GM23338 (cell line): ENCODE data around the gene UNC45B. TPM values are rescaled to one million over a fixed set of nuclear protein-coding genes. Genes with fewer than 3 reads are reported as not detected.

Experiments
- ATAC-seq: fragments of 200-7000 bp; cut with Tn5 transposase; 3 replicates; pipeline ENCODE4 v1.9.1; 2020
- DNase-seq: peaks from one replicate; pipeline ENCODE4 v3.0.0-alpha.2; 2015; ENCODE audit warnings: low spot score
- H2AFZ ChIP-seq: fragments of 200-600 bp; sonication (generic); 2 replicates; pipeline ENCODE4 v1.8.0; 2016; ENCODE audit warnings: antibody characterized with exemption, mild to moderate bottlenecking, moderate library complexity
- H3F3A ChIP-seq: fragments of 200-600 bp; sonication (generic); replicated peaks from 2 replicates; pipeline ENCODE4 v1.8.0; 2017; ENCODE audit warnings: antibody characterized with exemption, mixed run types, low read depth
- H3K27ac ChIP-seq: fragments of 200-600 bp; sonication (generic); 2 replicates; pipeline ENCODE4 v1.6.1; 2016; ENCODE audit warnings: low read depth
- H3K27me3 ChIP-seq: fragments of 200-600 bp; sonication (generic); 2 replicates; pipeline ENCODE4 v1.8.0; 2016; ENCODE audit warnings: mild to moderate bottlenecking, mixed run types, moderate library complexity; ENCODE audit not compliant: insufficient read depth
- H3K36me3 ChIP-seq: fragments of 200-600 bp; sonication (generic); 2 replicates; pipeline ENCODE4 v1.8.0; 2016; ENCODE audit warnings: mild to moderate bottlenecking; ENCODE audit not compliant: insufficient read depth
- H3K4me1 ChIP-seq: fragments of 200-600 bp; sonication (generic); 2 replicates; pipeline ENCODE4 v1.8.0; 2016; ENCODE audit warnings: mild to moderate bottlenecking, moderate library complexity; ENCODE audit not compliant: insufficient read depth
- H3K4me2 ChIP-seq: fragments of 200-600 bp; sonication (generic); 2 replicates; pipeline ENCODE4 v1.7.1; 2017; ENCODE audit warnings: mixed run types
- H3K4me3 ChIP-seq: fragments of 200-600 bp; sonication (generic); 2 replicates; pipeline ENCODE4 v1.6.1; 2016; ENCODE audit warnings: mixed run types
- H3K79me2 ChIP-seq: fragments of 200-600 bp; sonication (generic); replicated peaks from 2 replicates; pipeline ENCODE4 v1.8.0; 2017; ENCODE audit warnings: mild to moderate bottlenecking; ENCODE audit not compliant: insufficient read depth
- H3K9me2 ChIP-seq: fragments of 200-600 bp; sonication (generic); 2 replicates; pipeline ENCODE4 v1.8.0; 2017; ENCODE audit not compliant: insufficient read depth
- H4K20me1 ChIP-seq: fragments of 200-600 bp; sonication (generic); replicated peaks from 2 replicates; pipeline ENCODE4 v1.8.0; 2017; ENCODE audit warnings: mild to moderate bottlenecking; ENCODE audit not compliant: insufficient read depth
- H3K27ac Mint-ChIP-seq: 2 replicates; pipeline ENCODE4 v1.8.0; 2020; ENCODE audit warnings: inconsistent platforms, mild to moderate bottlenecking, moderate library complexity, mixed read lengths
- H3K27me3 Mint-ChIP-seq: 3 replicates; pipeline ENCODE4 v1.8.0; 2022; ENCODE audit warnings: low read depth, mild to moderate bottlenecking, moderate library complexity, mixed read lengths, inconsistent platforms; ENCODE audit not compliant: insufficient read depth, poor library complexity
- H3K36me3 Mint-ChIP-seq: 3 replicates; pipeline ENCODE4 v1.8.0; 2021; ENCODE audit warnings: low read depth, mild to moderate bottlenecking, inconsistent platforms, moderate library complexity, mixed read lengths
- H3K4me1 Mint-ChIP-seq: 3 replicates; pipeline ENCODE4 v1.8.0; 2020; ENCODE audit warnings: mild to moderate bottlenecking, inconsistent platforms, mixed read lengths
- H3K4me3 Mint-ChIP-seq: 3 replicates; pipeline ENCODE4 v1.8.0; 2021; ENCODE audit warnings: moderate library complexity, mild to moderate bottlenecking, inconsistent platforms, mixed read lengths
- H3K9me3 Mint-ChIP-seq: 3 replicates; pipeline ENCODE4 v1.8.0; 2020; ENCODE audit warnings: moderate library complexity, mild to moderate bottlenecking, inconsistent platforms, mixed read lengths
- CREB1 ChIP-seq: fragments of 250-450 bp; sonication (Bioruptor Pico); IDR thresholded peaks from 2 replicates; pipeline ENCODE4 v1.5.0; 2020; ENCODE audit warnings: low read depth, mild to moderate bottlenecking, moderate library complexity
- CTCF ChIP-seq, 2 experiments: fragments of 200-600 bp in 1 of 2; sonication (generic) in 1 of 2; conservative IDR thresholded peaks; 2 replicates each; pipeline versions ENCODE4 v1.5.1 to v1.6.1; 2016 to 2017; ENCODE audit warnings: antibody characterized with exemption in 2 of 2, low read depth in 2 of 2, mild to moderate bottlenecking in 2 of 2, moderate library complexity in 1 of 2
- ETS1 ChIP-seq: IDR thresholded peaks from 2 replicates; pipeline ENCODE4 v1.6.1; 2016; ENCODE audit warnings: antibody characterized with exemption
- EZH2 ChIP-seq: fragments of 200-600 bp; sonication (generic); IDR thresholded peaks from one replicate; pipeline ENCODE4 v1.8.0; 2017; ENCODE audit warnings: antibody characterized with exemption, mild to moderate bottlenecking, low read depth; ENCODE audit not compliant: unreplicated experiment
- EZH2phosphoT487 ChIP-seq: fragments of 200-600 bp; sonication (generic); IDR thresholded peaks from one replicate; pipeline ENCODE4 v1.8.1; 2018; ENCODE audit warnings: antibody characterized with exemption; ENCODE audit not compliant: unreplicated experiment
- JUNB ChIP-seq: IDR thresholded peaks from one replicate; pipeline ENCODE4 v1.6.1; 2016; ENCODE audit warnings: antibody characterized with exemption; ENCODE audit not compliant: unreplicated experiment
- NANOG ChIP-seq: IDR thresholded peaks from 2 replicates; pipeline ENCODE4 v1.6.1; 2016; ENCODE audit warnings: antibody characterized with exemption, borderline replicate concordance
- POLR2AphosphoS5 ChIP-seq: IDR thresholded peaks from 2 replicates; pipeline ENCODE4 v1.6.1; 2016; ENCODE audit warnings: antibody characterized with exemption, low read depth
- REST ChIP-seq: IDR thresholded peaks from one replicate; pipeline ENCODE4 v1.6.1; 2018; ENCODE audit warnings: antibody characterized with exemption; ENCODE audit not compliant: unreplicated experiment
- STAT1 ChIP-seq: IDR thresholded peaks from one replicate; pipeline ENCODE4 v1.6.1; 2016; ENCODE audit warnings: antibody characterized with exemption; ENCODE audit not compliant: unreplicated experiment
- ZNF114 ChIP-seq: fragments of 250-450 bp; sonication (Bioruptor Pico); IDR thresholded peaks from 2 replicates; pipeline ENCODE4 v1.5.0; 2020; ENCODE audit warnings: mild to moderate bottlenecking, moderate library complexity
- ZNF331 ChIP-seq: fragments of 250-450 bp; sonication (Bioruptor Pico); IDR thresholded peaks from 2 replicates; pipeline ENCODE4 v1.5.0; 2020; ENCODE audit warnings: low read depth, mild to moderate bottlenecking, moderate library complexity
- ZNF462 ChIP-seq: fragments of 250-450 bp; sonication (Bioruptor Pico); IDR thresholded peaks from 2 replicates; pipeline ENCODE4 v1.5.0; 2020; ENCODE audit warnings: mild to moderate bottlenecking, moderate library complexity
- polyA plus RNA-seq: library from polyadenylated mRNA; unstranded; fragments of >200 nt; fragmentation: Nextera tagmentation; extraction: Ambion mirVana; gene quantifications from 2 replicates; pipeline ENCODE4 v1.2.1, GENCODE V29; 2016
- total RNA-seq: library from RNA; depleted of rRNA; stranded (reverse); fragments of >200 nt; shearing (Covaris generic); gene quantifications from 2 replicates; pipeline ENCODE4 v1.2.3, GENCODE V29; 2014

UNC45B gene
- total and polyA plus RNA-seq, 2 experiments from 2014 or later, result 0.03 TPM; not detected in 1

GRCh38 chr17:35189291-35189690 is 41.7 kb downstream of the UNC45B start:
- no peaks in the 10 kb centered on the region for H4K20me1 ChIP-seq
- no peaks in the 10 kb centered on the region for H3K79me2 ChIP-seq
- H3K27me3 ChIP-seq, result no peaks in the 10 kb centered on the region
- DNase-seq (no peak), ATAC-seq (no peak)
- TF ChIP-seq ZNF331 (CRISPR knock-in tag), result no peak
- TF ChIP-seq REST, result no peak
- no peak for TF ChIP-seq EZH2
- no peak for TF ChIP-seq JUNB
- TF ChIP-seq ETS1, result no peak
- no peak for TF ChIP-seq CTCF (conservative IDR thresholded peaks at IDR 0.05; ENCODE audit: low read depth in 2 of 2)
- TF ChIP-seq STAT1, result no peak
- TF ChIP-seq POLR2AphosphoS5, result no peak
- TF ChIP-seq ZNF114 (CRISPR knock-in tag), result no peak
- no peak for TF ChIP-seq CREB1 (CRISPR knock-in tag)
- no peak for TF ChIP-seq NANOG
- TF ChIP-seq EZH2phosphoT487, result no peak
- no peak for TF ChIP-seq ZNF462
- 0 out of 3 replicates have a peak, but pooled peaks cover 3% of the 10 kb centered on the region for H3K36me3 Mint-ChIP-seq
- H3K4me1 Mint-ChIP-seq, result no peaks in the 10 kb centered on the region
- H3F3A ChIP-seq, result no peaks in the 10 kb centered on the region
- H2AFZ ChIP-seq, result no peak overlapping the region
- peaks cover 4% of the 10 kb centered on the region; the same call in 2 of the 3 replicates for H3K9me3 Mint-ChIP-seq
- H3K27ac Mint-ChIP-seq, result no peak overlapping the region
- no peaks in the 10 kb centered on the region for H3K27me3 Mint-ChIP-seq
- no peak overlapping the region for H3K27ac ChIP-seq
- no peaks in the 10 kb centered on the region for H3K36me3 ChIP-seq
- no peak overlapping the region for H3K4me3 ChIP-seq
- H3K4me2 ChIP-seq, result no peak overlapping the region
- peaks cover 5% of the 10 kb centered on the region; the same call in 1 of the 2 replicates for H3K9me2 ChIP-seq
- H3K4me1 ChIP-seq, result no peaks in the 10 kb centered on the region; the same call in 1 of the 2 replicates
- no peak overlapping the region for H3K4me3 Mint-ChIP-seq
